Fibroblast of skin of right quadriceps (primary cell): ENCODE measurements around the gene DGUOK.
"Not testable (repeated sequence)": the region's sequence is repeated elsewhere in the genome, so short reads cannot be mapped to it uniquely, and the experiment has no call there.

ENCODE experiments used
- DNase-seq: peaks from one replicate; pipeline ENCODE4 v3.0.0-alpha.2; 2013

DGUOK gene

DNA sequence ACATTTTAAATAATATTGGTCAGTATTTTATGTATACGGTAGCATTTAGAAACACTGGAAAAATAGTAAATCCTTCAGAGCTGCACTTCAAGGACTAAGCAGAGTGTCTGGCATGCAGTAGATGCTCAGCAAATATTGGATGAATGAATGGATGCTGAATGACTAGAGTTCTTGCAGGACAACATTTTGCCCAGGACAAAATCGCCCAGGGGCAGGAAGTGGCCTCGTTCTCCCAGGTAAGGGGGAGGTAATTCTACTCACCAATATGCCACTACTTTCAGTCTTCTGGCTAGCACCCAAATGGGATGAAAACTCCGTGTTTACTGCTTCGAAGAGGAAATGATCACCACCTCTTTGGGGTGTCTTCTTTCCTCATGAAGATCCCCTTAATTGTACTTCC, 4.0 kb upstream of the DGUOK start:
- no peak for DNase-seq

DNA sequence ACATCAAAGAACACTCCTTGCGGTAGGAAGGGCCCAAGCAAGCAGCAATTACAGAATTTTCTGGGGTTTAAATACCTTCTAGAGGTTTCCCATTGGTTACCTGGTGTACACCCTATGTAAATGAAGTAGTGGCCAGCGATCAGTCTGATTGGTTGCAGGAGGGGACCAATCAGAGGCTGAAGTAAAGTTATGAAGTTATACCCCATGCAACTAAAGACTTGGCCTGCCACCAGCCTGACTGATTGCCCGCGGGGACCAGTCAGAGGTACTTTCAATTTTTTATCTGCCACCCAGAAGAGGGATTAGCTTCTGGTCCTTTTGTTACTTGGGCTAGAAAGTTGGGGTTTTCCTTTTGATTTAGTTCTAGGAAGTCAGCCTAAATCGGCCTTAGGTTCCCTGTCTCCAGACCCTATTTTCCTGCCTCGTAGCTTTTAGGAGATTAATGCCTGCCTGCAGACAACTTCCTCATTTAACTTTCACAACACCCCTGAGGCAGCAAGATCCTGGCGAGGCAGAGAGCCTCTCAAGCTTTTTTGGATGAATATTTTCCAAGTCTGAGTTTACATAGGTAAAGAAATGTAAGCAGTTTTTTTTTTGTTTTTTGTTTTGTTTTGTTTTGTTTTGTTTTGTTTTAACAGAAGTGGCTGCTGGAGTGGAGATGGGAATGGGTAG, 1.5 kb upstream of the DGUOK start:
- DNase-seq = no peak

GRCh38 chr2:73925853-73926492, 707 bp upstream of the DGUOK start:
- DNase-seq = no peak

- no peak for DNase-seq
These were observed 664 bp downstream of the DGUOK start for GRCh38 chr2:73927344-73927743.

DNA sequence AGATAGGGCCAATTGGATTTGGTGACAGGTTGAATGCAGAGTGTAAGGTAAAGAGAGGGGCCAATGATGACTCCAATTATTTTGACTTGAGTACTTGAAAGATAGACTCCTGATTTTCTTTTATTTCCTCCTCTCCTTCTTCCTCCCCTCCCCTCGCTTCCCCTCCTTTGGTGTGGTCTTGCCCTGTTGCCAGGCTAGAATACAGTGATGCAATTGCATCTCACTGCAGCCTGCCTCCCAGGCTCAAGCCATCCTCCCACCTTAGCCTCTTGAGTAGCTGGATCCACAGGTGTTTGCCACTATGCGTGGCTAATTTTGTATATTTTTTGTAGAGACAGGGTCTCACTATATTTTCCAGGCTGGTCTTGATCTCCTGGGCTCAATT, 2.3 kb downstream of the DGUOK start:
- no peak for DNase-seq

- DNase-seq = no peak
These were observed 3.7 kb downstream of the DGUOK start for GRCh38 chr2:73930386-73930785.

- DNase-seq = peak; percentile 39
These were observed 5.1 kb downstream of the DGUOK start for GRCh38 chr2:73931531-73932500.

DNA sequence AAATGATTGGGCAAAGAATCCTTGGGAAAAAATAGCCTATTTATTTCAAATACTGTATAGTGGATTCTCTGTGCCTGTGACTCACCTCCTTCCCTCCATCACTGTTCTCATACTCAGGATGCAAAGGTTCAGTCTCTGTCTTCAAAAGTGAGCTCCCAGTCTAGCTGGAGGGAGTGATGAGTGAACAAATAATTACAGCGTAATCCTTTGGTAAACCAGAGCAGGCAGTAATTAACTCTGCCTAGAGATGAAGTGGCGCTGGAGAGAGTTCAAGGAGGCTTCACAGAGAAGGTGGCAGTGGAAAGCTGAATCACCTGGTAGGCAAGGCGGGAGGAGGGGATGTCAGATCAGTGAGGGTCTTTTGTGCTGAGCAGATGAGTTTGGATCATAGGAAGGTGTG, 6.5 kb downstream of the DGUOK start:
- peak; percentile 12 for DNase-seq

- DNase-seq = no peak
These were observed 9.0 kb downstream of the DGUOK start for GRCh38 chr2:73935641-73936040.

GRCh38 chr2:73937103-73937885, 10.6 kb downstream of the DGUOK start:
- peak; percentile 12 for DNase-seq

DNA sequence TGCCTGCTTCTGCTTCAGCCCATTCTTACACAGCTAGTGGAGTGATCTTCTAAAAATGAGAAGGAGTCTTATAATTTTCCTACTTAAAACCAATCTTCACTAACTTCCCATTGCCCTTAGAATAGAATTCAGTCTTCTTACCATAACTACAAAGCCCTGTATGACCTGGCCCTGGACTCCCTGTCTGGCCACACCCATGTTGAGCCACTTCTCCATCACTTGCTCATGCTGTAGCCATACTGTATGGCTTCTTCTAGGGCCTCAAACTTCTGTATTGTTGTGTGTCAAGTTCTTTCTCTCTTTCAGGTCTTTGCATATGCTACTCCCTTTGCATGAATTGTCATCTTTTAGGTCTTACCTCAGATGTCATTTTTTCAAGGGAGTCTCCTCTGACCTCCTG, 11.2 kb downstream of the DGUOK start:
- DNase-seq = no peak

- peak; percentile 82 for DNase-seq
These were observed 12.2 kb downstream of the DGUOK start for GRCh38 chr2:73938718-73939352.

DNA sequence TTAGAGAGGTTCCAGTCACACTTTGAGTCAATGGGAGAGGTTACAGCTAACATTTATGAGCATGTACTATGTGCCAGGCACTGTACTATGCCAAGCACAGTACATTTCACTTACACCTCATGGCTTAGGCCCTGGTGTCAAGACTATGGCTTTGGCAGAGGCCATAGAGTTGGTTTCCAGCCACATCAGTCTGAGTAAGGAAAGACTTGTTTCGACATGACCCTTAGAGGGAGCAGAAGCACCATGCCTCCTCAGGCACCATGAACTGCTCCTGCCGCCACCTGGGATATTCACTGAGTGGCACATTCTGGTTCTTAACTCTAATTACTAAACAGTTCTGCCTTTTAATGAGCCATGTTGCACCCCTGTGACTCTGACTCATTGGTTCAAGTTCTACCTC, 12.7 kb downstream of the DGUOK start:
- peak; percentile 28 for DNase-seq

DNA sequence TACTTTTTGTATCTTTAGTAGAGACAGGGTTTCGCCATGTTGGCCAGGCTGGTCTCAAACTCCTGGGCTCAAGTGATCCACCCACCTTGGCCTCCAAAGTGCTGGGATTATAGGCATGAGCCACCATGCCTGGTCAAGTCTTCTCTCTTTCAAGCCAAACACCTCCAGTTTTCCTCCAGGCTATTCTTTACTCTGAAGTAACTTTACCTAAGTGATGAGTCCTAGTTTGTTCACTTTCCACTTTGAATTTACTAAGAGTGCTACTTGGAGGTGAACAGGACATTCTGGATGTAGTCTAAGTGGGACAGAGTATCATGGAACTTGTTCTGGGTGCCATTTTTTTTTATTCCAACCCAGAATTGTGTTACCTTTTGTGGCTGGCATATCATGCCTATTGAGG, 13.4 kb downstream of the DGUOK start:
- not testable (repeated sequence) for DNase-seq

GRCh38 chr2:73942664-73943063, 16.0 kb downstream of the DGUOK start:
- DNase-seq = no peak

DNA sequence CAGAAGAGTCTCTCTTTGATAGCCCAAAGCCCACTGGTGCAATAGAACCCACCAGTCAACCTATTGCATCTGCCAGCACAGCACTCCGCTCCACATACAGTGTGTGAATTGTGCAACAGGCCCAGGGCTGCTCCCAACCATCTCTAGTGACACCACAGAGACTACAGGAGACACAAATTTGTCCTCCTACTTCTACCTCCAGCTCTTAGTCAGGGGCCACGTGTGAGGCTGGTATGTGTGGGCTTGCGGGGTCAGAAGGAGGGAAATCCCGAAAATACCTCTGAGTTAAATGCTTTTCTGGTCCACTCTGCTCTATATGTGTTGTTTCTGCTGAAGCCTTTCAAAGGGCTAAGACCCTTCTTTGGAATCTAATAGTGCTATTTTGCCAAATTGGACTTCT, 18.0 kb downstream of the DGUOK start:
- no peak for DNase-seq

DNA sequence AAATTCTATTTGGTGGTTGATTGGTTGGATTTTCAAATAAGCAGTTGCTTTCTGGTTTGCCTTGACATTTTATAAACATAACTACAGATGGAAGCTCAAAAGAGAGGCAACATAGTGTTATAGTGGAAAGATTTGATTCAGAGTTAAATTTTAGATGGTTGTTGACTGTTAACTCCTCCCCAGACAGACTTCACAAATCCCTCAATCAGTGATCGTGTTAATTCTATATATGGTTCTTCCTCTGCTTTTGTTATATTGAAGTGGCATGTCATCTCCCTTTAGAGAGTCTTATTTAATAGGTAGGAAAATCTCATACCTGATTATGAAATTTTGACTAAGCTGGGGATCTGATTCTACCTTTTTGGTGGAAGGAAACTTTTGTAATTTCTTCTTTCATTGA, 19.5 kb downstream of the DGUOK start:
- DNase-seq = no peak

GRCh38 chr2:73946666-73947065, 20.0 kb downstream of the DGUOK start:
- DNase-seq = no peak

DNA sequence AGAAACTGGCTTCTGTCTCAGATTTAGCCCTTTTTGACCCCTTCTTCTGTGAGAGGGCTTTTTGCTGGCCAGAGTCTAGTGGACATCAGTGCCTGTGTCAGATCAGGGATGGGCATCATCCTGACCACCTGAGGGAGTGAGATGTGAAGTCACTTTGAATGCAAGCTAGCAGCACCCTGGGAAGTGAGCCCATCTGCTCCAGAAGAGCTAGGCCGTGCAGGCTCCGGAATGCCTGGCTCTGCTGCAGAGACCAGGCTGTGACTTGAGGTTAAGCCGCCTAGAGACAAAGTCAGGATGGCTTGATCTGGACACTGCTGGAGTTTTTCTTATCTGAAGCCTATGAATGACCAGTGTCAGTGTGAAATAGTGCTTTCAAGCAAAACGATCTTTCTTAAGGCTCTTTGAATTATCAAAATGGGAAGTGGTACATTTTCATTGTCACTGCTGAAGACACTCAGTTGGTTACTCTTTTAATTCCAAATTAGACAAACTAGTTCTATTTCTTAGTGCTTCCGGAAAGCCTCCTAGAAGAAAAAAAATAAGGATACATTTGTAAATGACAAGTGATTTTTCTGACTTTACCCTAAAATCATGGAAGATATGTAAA, 20.8 kb downstream of the DGUOK start:
- no peak for DNase-seq

DNA sequence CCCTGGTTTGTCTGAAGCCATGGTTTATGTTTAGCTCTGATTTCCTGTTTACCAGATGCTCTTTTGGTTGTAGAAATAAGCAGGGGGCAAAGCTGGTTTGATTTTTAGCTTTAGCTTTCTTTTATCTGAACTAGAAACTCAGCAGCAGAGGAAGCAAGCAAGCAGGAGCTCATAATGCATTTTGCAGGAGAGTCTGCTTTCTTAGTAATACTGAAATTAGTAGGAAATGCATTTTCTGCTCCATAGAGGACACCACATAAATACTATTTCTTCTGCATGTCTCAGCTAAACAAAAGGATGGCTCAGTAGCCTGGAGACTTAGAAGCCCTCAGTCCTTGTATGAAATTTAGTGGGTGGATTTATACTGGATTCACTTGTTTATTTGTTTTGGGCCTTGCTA, 23.1 kb downstream of the DGUOK start:
- DNase-seq = no peak

GRCh38 chr2:73952499-73953446, 26.1 kb downstream of the DGUOK start:
- DNase-seq = peak; percentile 28
